H1 (cell line): ENCODE measurements around the gene GNG13. TPM values are rescaled to one million over a fixed set of nuclear protein-coding genes. Genes with fewer than 3 reads are reported as not detected.

Experiments used
- CTCF ChIA-PET: fragments of 300-600 bp; sonication (Branson Sonifier 250); formaldehyde crosslinking; loops from one replicate; lab custom pipeline; 2021; ENCODE audit not compliant: partially characterized antibody; lab: Charles Lee
- POLR2A ChIA-PET: fragments of 300-600 bp; sonication (Branson Sonifier 250); formaldehyde crosslinking; loops from one replicate; lab custom pipeline; 2021; ENCODE audit warnings: inconsistent platforms; ENCODE audit not compliant: partially characterized antibody; lab: Charles Lee
- DNase-seq, 2 experiments: peaks; one replicate each; pipeline versions ENCODE4 v3.0.0 to v3.0.0-alpha.2; 2010 to 2022; ENCODE audit warnings: low spot score in 2 of 2, low read depth in 1 of 2, mixed read lengths in 1 of 2
- FAIRE-seq: peaks from 2 replicates; lab custom pipeline; 2011; peaks lifted over from hg19 to GRCh38; lab: Jason Lieb, UNC
- H2AFZ ChIP-seq: 2 replicates; pipeline ENCODE4 v1.8.1; 2012; ENCODE audit warnings: low read length, inconsistent platforms
- H2AK5ac ChIP-seq: 2 replicates; pipeline ENCODE4 v1.6.1; 2013; ENCODE audit warnings: low read depth, low read length
- H2BK120ac ChIP-seq: replicated peaks from 2 replicates; pipeline ENCODE3; 2013; ENCODE audit warnings: low read depth, low read length, inconsistent platforms
- H2BK12ac ChIP-seq: 2 replicates; pipeline ENCODE4 v1.6.1; 2013; ENCODE audit warnings: low read depth, low read length
- H2BK15ac ChIP-seq: 2 replicates; pipeline ENCODE4 v1.6.1; 2013; ENCODE audit warnings: low read length
- H2BK20ac ChIP-seq: 2 replicates; pipeline ENCODE4 v1.6.1; 2013; ENCODE audit warnings: low read length
- H2BK5ac ChIP-seq: 2 replicates; pipeline ENCODE4 v1.6.1; 2013; ENCODE audit warnings: low read depth, low read length
- H3K14ac ChIP-seq: 2 replicates; pipeline ENCODE4 v1.6.1; 2013; ENCODE audit warnings: inconsistent platforms; ENCODE audit not compliant: insufficient read length
- H3K18ac ChIP-seq: 2 replicates; pipeline ENCODE4 v1.6.1; 2013; ENCODE audit warnings: low read length; ENCODE audit errors: extremely low read depth
- H3K23ac ChIP-seq: 2 replicates; pipeline ENCODE4 v1.6.1; 2013; ENCODE audit warnings: inconsistent platforms; ENCODE audit not compliant: insufficient read length
- H3K23me2 ChIP-seq: 2 replicates; pipeline ENCODE4 v1.6.1; 2013; ENCODE audit warnings: low read depth, low read length
- H3K27ac ChIP-seq: 2 replicates; pipeline ENCODE4 v1.6.1; 2011; ENCODE audit warnings: low read depth, low read length, inconsistent platforms
- H3K27me3 ChIP-seq, 4 experiments: replicated peaks in 1 of 4; 1 replicate in 1 of 4; 2 replicates in 3 of 4; pipeline versions ENCODE4 v1.6.1 to v1.8.1; 2011 to 2013; ENCODE audit warnings: low read length in 3 of 4, mild to moderate bottlenecking in 3 of 4, inconsistent platforms in 2 of 4, mixed read lengths in 2 of 4, moderate library complexity in 1 of 4; ENCODE audit not compliant: control insufficient read depth in 3 of 4, insufficient read depth in 3 of 4; ENCODE audit errors: extremely low read depth in 1 of 4
- H3K36me3 ChIP-seq, 4 experiments: 2 replicates each; pipeline versions ENCODE4 v1.6.1 to v1.8.1; 2011 to 2013; ENCODE audit warnings: mild to moderate bottlenecking in 4 of 4, low read length in 3 of 4, moderate library complexity in 2 of 4, control low read depth in 1 of 4, inconsistent platforms in 1 of 4; ENCODE audit not compliant: insufficient read depth in 4 of 4, control insufficient read depth in 2 of 4
- H3K4ac ChIP-seq: replicated peaks from 2 replicates; pipeline ENCODE3; 2013; ENCODE audit warnings: low read length, low read depth, mixed read lengths, inconsistent platforms; ENCODE audit not compliant: insufficient read length
- H3K4me1 ChIP-seq, 4 experiments: replicated peaks in 1 of 4; 1 replicate in 1 of 4; 2 replicates in 3 of 4; pipeline versions ENCODE4 v1.6.1 to v1.8.1; 2011 to 2013; ENCODE audit warnings: low read length in 3 of 4, inconsistent platforms in 2 of 4, mixed read lengths in 1 of 4; ENCODE audit not compliant: insufficient read depth in 4 of 4, control insufficient read depth in 3 of 4
- H3K4me2 ChIP-seq, 2 experiments: 2 replicates each; pipeline versions ENCODE4 v1.6.1 to v1.8.1; 2011 to 2013; ENCODE audit warnings: low read depth in 2 of 2, low read length in 2 of 2, control low read depth in 1 of 2, inconsistent platforms in 1 of 2, mild to moderate bottlenecking in 1 of 2; ENCODE audit not compliant: insufficient read depth in 1 of 2
- H3K4me3 ChIP-seq, 4 experiments: fragments of 200-600, 300-600 bp in 1 of 4; sonication (generic), shearing (Covaris generic), sonication (Bioruptor Twin) in 1 of 4; 2 replicates each; pipeline versions ENCODE4 v1.5.1 to v1.8.1; 2011 to 2016; ENCODE audit warnings: low read length in 4 of 4, low read depth in 3 of 4, control low read depth in 2 of 4, inconsistent platforms in 2 of 4, mild to moderate bottlenecking in 2 of 4, mixed read lengths in 1 of 4, moderate library complexity in 1 of 4; ENCODE audit not compliant: insufficient read depth in 2 of 4; ENCODE audit errors: extremely low read depth in 1 of 4
- H3K56ac ChIP-seq: replicated peaks from 2 replicates; pipeline ENCODE3; 2013; ENCODE audit warnings: low read depth, mild to moderate bottlenecking, mixed read lengths, low read length, inconsistent platforms; ENCODE audit not compliant: insufficient read length
- H3K79me1 ChIP-seq: 2 replicates; pipeline ENCODE4 v1.6.1; 2013; ENCODE audit warnings: low read depth, low read length, control low read depth
- H3K79me2 ChIP-seq, 2 experiments: 2 replicates each; pipeline versions ENCODE4 v1.6.1 to v1.8.1; 2012 to 2013; ENCODE audit warnings: low read length in 2 of 2, mild to moderate bottlenecking in 2 of 2, inconsistent platforms in 1 of 2; ENCODE audit not compliant: insufficient read depth in 2 of 2, control insufficient read depth in 1 of 2
- H3K9ac ChIP-seq, 4 experiments: replicated peaks in 1 of 4; 1 replicate in 1 of 4; 2 replicates in 3 of 4; pipeline versions ENCODE4 v1.6.1 to v1.8.1; 2011 to 2013; ENCODE audit warnings: low read depth in 3 of 4, low read length in 3 of 4, control low read depth in 2 of 4, mild to moderate bottlenecking in 2 of 4, moderate library complexity in 2 of 4, inconsistent platforms in 1 of 4; ENCODE audit errors: extremely low read depth in 1 of 4
- H3K9me3 ChIP-seq, 2 experiments: 2 replicates each; pipeline versions ENCODE4 v1.6.1 to v1.8.1; 2012 to 2013; ENCODE audit warnings: mild to moderate bottlenecking in 2 of 2, moderate library complexity in 2 of 2, control low read depth in 1 of 2, inconsistent platforms in 1 of 2, low read depth in 1 of 2, low read length in 1 of 2, mixed read lengths in 1 of 2; ENCODE audit not compliant: insufficient read depth in 2 of 2
- H4K20me1 ChIP-seq, 2 experiments: replicated peaks in 1 of 2; 2 replicates each; pipeline versions ENCODE3 to v1.8.1; 2011 to 2013; ENCODE audit warnings: inconsistent platforms in 2 of 2, low read length in 2 of 2, mild to moderate bottlenecking in 1 of 2; ENCODE audit not compliant: insufficient read depth in 2 of 2, control insufficient read depth in 1 of 2
- H4K5ac ChIP-seq: 2 replicates; pipeline ENCODE4 v1.6.1; 2013; ENCODE audit warnings: low read length, low read depth, mixed read lengths, inconsistent platforms; ENCODE audit not compliant: insufficient read length
- H4K8ac ChIP-seq: 2 replicates; pipeline ENCODE4 v1.8.0; 2013; ENCODE audit warnings: mild to moderate bottlenecking, moderate library complexity, low read length, inconsistent platforms; ENCODE audit not compliant: insufficient read depth; ENCODE audit errors: extremely low read depth
- H4K91ac ChIP-seq: replicated peaks from 2 replicates; pipeline ENCODE3; 2013; ENCODE audit warnings: low read length, mixed read lengths, inconsistent platforms; ENCODE audit not compliant: insufficient read length
- WGBS, 2 experiments: shearing (Covaris generic) in 1 of 2; methylation state at CpG; one replicate each; pipeline versions ENCODE4 v1.1.6 to v1.1.7; 2013 to 2015; ENCODE audit warnings: low lambda C conversion rate in 2 of 2, mixed read lengths in 2 of 2, inconsistent platforms in 1 of 2, low coverage in 1 of 2, missing lambda C conversion rate in 1 of 2; ENCODE audit not compliant: insufficient replicate concordance in 2 of 2, insufficient coverage in 1 of 2, insufficient read length in 1 of 2; ENCODE audit errors: extremely low coverage in 1 of 2, missing lambda C conversion rate in 1 of 2; 5-methylcytosine and 5-hydroxymethylcytosine counted together
- polyA plus RNA-seq, 7 experiments: library from polyadenylated mRNA; depleted of rRNA in 3 of 7; stranded (reverse) in 5 of 7; unstranded in 2 of 7; fragments of >200 nt in 5 of 7; fragments of 200-250 nt in 2 of 7; gene quantifications; 1 replicate in 5 of 7; 2 replicates in 1 of 7; 4 replicates in 1 of 7; pipeline versions ENCODE4 v1.2.1 to v1.2.3, GENCODE V29; 2011 to 2013; ENCODE audit warnings: missing spikeins in 2 of 7, mixed read lengths in 2 of 7
- total RNA-seq: library from RNA; stranded (reverse); fragmentation: NEBNext Ultra II Directional; extraction: Animal tissue kit (Norgen Biotek cat#: 25700); gene quantifications from 2 replicates; pipeline ENCODE4 v1.2.1, GENCODE V29; 2021

The GNG13 gene
- total and polyA plus RNA-seq, 2 of the 8 experiments (the other 6 are each of a cell fraction or from before 2014, with no cell fraction given) = not detected

GRCh38 chr16:772959-773358 lies 27.6 kb downstream of the GNG13 start:
- Histone ChIP-seq H2BK20ac (no peak overlapping the region), H2AK5ac (no peak overlapping the region), H3K27me3 (no peaks in the 10 kb centered on the region; a peak in 1 of 7 replicates), H3K56ac (no peak overlapping the region), H3K79me2 (no peaks in the 10 kb centered on the region), H3K14ac (no peak overlapping the region), H3K23me2 (no peaks in the 10 kb centered on the region; the same call in 1 of the 2 replicates), H3K18ac (no peak overlapping the region), H2BK5ac (no peak overlapping the region; the same call in 1 of the 2 replicates), H4K8ac (no peak overlapping the region), H4K20me1 (no peaks in the 10 kb centered on the region), H3K4me2 (no peak overlapping the region), H2BK120ac (no peak overlapping the region), H4K91ac (no peak overlapping the region), H3K4ac (no peak overlapping the region), H3K9me3 (no peaks in the 10 kb centered on the region), H2BK12ac (peak overlapping the region; percentile 68; the same call in 1 of the 2 replicates), H3K9ac (no peak overlapping the region), H3K27ac (no peak overlapping the region), H2BK15ac (0 out of 2 replicates have a peak overlapping the region, but pooled peaks have one; percentile 29), H3K79me1 (no peaks in the 10 kb centered on the region), H2AFZ (no peak overlapping the region), H3K4me3 (no peak overlapping the region), H3K36me3 (no peaks in the 10 kb centered on the region), H3K4me1 (peaks cover 0 to 8% (median 6%) of the 10 kb centered on the region in 4 experiments; a peak in 5 of 7 replicates), H3K23ac (no peak overlapping the region), H4K5ac (no peak overlapping the region)
- POLR2A ChIA-PET = interaction anchor here (1.2 to 2.0 kb wide), 3 partner anchors 27 to 56 kb away, joined by 4 to 8 read pairs (median 4); no protein-coding TSS in a partner anchor
- 97% methylated on average over 17 of the region's 18 CpGs; no CpG with 5 or more reads in 1 of the 2 experiments for WGBS, 2 experiments
- CTCF ChIA-PET = interaction anchor here (1.0 to 6.0 kb wide), 5 partner anchors 12 to 62 kb away, joined by 3 to 35 read pairs (median 8); no protein-coding TSS in a partner anchor
- DNase-seq = no peak
- no peak for FAIRE-seq
